GM18502 (cell line): ENCODE results near the gene NBPF1.
"Not testable (repeated sequence)": the region's sequence is repeated elsewhere in the genome, so short reads cannot be mapped to it uniquely, and the experiment has no call there.

Experiments used
- ATAC-seq: cut with Tn5 transposase; IDR thresholded peaks from one replicate; pipeline ENCODE4 v1.9.1; 2021; ENCODE audit warnings: mild to moderate bottlenecking; ENCODE audit not compliant: unreplicated experiment, poor library complexity

The NBPF1 gene

GRCh38 chr1:16642025-16642966 lies 28.9 kb upstream of the NBPF1 start:
- ATAC-seq: not testable (repeated sequence)

GRCh38 chr1:16641159-16641975 lies 28.0 kb upstream of the NBPF1 start:
- ATAC-seq: not testable (repeated sequence)

- ATAC-seq: not testable (repeated sequence)
These were observed 26.0 kb upstream of the NBPF1 start for GRCh38 chr1:16639091-16640031.

GRCh38 chr1:16637941-16638778 lies 24.8 kb upstream of the NBPF1 start:
- not testable (repeated sequence) for ATAC-seq

GRCh38 chr1:16636551-16637195 lies 23.3 kb upstream of the NBPF1 start:
- ATAC-seq: not testable (repeated sequence)

GRCh38 chr1:16635959-16636358 lies 22.6 kb upstream of the NBPF1 start:
- not testable (repeated sequence) for ATAC-seq

GRCh38 chr1:16633540-16634282 lies 20.3 kb upstream of the NBPF1 start:
- ATAC-seq: not testable (repeated sequence)

GRCh38 chr1:16632044-16632850 lies 18.9 kb upstream of the NBPF1 start:
- ATAC-seq: not testable (repeated sequence)

- no peak for ATAC-seq
These were observed 18.1 kb upstream of the NBPF1 start for GRCh38 chr1:16631248-16632043.

- no peak for ATAC-seq
These were observed 17.4 kb upstream of the NBPF1 start for GRCh38 chr1:16630661-16631247.

GRCh38 chr1:16629916-16630530 lies 16.7 kb upstream of the NBPF1 start:
- ATAC-seq: not testable (repeated sequence)

GRCh38 chr1:16628361-16629111 lies 15.2 kb upstream of the NBPF1 start:
- ATAC-seq: no peak

- ATAC-seq: not testable (repeated sequence)
These were observed 13.1 kb upstream of the NBPF1 start for GRCh38 chr1:16626409-16626983.
